Naive thymus-derived CD8-positive, alpha-beta T cell (primary cell): ENCODE results near the gene MIER3. TPM values are rescaled to one million over a fixed set of nuclear protein-coding genes. Genes with fewer than 3 reads are reported as not detected.

Experiments used
- ATAC-seq, 2 donors: fragments of 150-1000 bp; cut with Tn5 transposase in 1 of 2; sonication (Bioruptor Pico), chemical (Tn5 transposase) in 1 of 2; 1 replicate in 1 of 2; 2 replicates in 1 of 2; pipeline ENCODE4 v1.10.0; 2021; ENCODE audit warnings: mild to moderate bottlenecking in 2 of 2, moderate library complexity in 2 of 2
- POLR2A ChIA-PET: fragments of 350-600 bp; sonication (Branson Sonifier 250); formaldehyde crosslinking; loops from one replicate; lab custom pipeline; 2021; ENCODE audit warnings: antibody characterized with exemption; lab: Charles Lee
- DNase-seq, 10 donors: peaks; one replicate each; pipeline versions ENCODE4 v3.0.0 to v3.0.0-alpha.2; 2020 to 2022
- H3K27ac Mint-ChIP-seq, 10 donors: one replicate each; pipeline ENCODE4 v1.8.0; 2020 to 2022; ENCODE audit warnings: mild to moderate bottlenecking in 10 of 10, mixed read lengths in 10 of 10, moderate library complexity in 4 of 10, inconsistent platforms in 1 of 10
- H3K27me3 Mint-ChIP-seq, 5 donors: one replicate each; pipeline ENCODE4 v1.8.0; 2021 to 2022; ENCODE audit warnings: mixed read lengths in 5 of 5
- H3K36me3 Mint-ChIP-seq, 3 donors: one replicate each; pipeline ENCODE4 v1.8.0; 2020 to 2022; ENCODE audit warnings: mixed read lengths in 3 of 3, mild to moderate bottlenecking in 2 of 3, inconsistent platforms in 1 of 3
- H3K4me1 Mint-ChIP-seq, 4 donors: one replicate each; pipeline ENCODE4 v1.8.0; 2021 to 2022; ENCODE audit warnings: mixed read lengths in 4 of 4
- H3K4me3 Mint-ChIP-seq, 10 donors: one replicate each; pipeline ENCODE4 v1.8.0; 2020 to 2022; ENCODE audit warnings: mild to moderate bottlenecking in 10 of 10, mixed read lengths in 10 of 10, moderate library complexity in 6 of 10, inconsistent platforms in 1 of 10
- H3K9me3 Mint-ChIP-seq, 9 donors: one replicate each; pipeline ENCODE4 v1.8.0; 2020 to 2022; ENCODE audit warnings: mixed read lengths in 9 of 9, mild to moderate bottlenecking in 3 of 9, inconsistent platforms in 1 of 9, moderate library complexity in 1 of 9
- polyA plus RNA-seq, 3 donors: library from polyadenylated mRNA; unstranded; fragments of 300-500 nt; fragmentation: Illumina TruSeq; gene quantifications; one replicate each; pipeline ENCODE4 v1.2.3, GENCODE V29; 2021
- total RNA-seq, 8 experiments: library from RNA in 2 of 8; stranded (reverse) in 2 of 8; gene quantifications; one replicate each; pipeline ENCODE4 v1.2.3 and lab custom pipeline; 2021 to 2026

MIER3 gene
- total and polyA plus RNA-seq, 5 experiments from 2014 or later, result 3.8 to 37.1 (median 10.3) TPM

GRCh38 chr5:56951126-56951945 lies 587 bp downstream of the MIER3 start:
- peak; percentile 22 to 39 for ATAC-seq
- Mint-ChIP-seq H3K27me3 (peaks cover 0 to 18% (median 7%) of the 10 kb centered on the region in 5 donors), H3K36me3 (peaks cover 0 to 14% (median 2%) of the 10 kb centered on the region in 3 donors), H3K9me3 (no peaks in the 10 kb centered on the region), H3K4me1 (peaks cover 11 to 36% (median 23%) of the 10 kb centered on the region in 4 donors), H3K4me3 (peak overlapping the region; percentile 91 to 97 (median 95)), H3K27ac (peak overlapping the region; percentile 78 to 94 (median 92))
- POLR2A ChIA-PET, result interaction anchor here (0.5 to 1.6 kb wide), 6 partner anchors 41 to 1242 kb away, joined by 3 to 15 read pairs (median 4); partner anchors contain the start of genes GPBP1 and SETD9
- DNase-seq, result peak in 6 of 10 donors; percentile 1 to 32 (median 20)

DNA sequence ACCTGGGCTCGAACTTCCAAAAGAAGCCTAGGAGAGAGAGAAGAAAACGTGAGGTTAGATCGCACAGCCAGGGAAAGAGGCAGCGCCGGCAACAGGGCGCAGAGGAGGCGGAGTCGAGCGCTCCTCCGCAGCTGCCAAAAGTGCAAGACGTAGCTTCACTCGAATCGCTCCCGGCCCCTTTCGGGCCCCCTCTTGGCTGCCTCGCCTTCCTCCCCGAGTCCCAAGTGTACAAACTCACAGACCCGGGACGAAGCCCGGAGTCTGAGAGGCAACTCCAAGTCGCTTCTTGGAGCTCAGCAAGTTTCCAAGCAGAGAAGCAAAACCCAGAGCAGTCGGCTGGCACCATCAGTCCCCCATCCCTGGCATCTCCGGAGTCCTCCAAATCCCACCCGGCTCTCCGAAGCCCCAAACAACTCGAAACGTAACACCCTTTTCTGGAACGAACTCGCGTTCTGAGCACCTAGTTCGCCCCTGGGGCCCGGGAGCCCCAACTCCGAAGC lies 1.2 kb downstream of the MIER3 start:
- H3K27me3 Mint-ChIP-seq, result peaks cover 0 to 17% (median 7%) of the 10 kb centered on the region in 5 donors
- ATAC-seq, result peak; percentile 53 to 55
- POLR2A ChIA-PET, result interaction anchor here (0.5 to 1.6 kb wide), 6 partner anchors 41 to 1241 kb away, joined by 3 to 15 read pairs (median 4); partner anchors contain the start of genes GPBP1 and SETD9
- peak overlapping the region; percentile 78 to 94 (median 92) for H3K27ac Mint-ChIP-seq
- H3K9me3 Mint-ChIP-seq, result no peaks in the 10 kb centered on the region
- H3K4me1 Mint-ChIP-seq, result peaks cover 11 to 36% (median 23%) of the 10 kb centered on the region in 4 donors
- peak overlapping the region; percentile 91 to 97 (median 95) for H3K4me3 Mint-ChIP-seq
- peaks cover 0 to 21% (median 2%) of the 10 kb centered on the region in 3 donors for H3K36me3 Mint-ChIP-seq
- peak; percentile 20 to 68 (median 41) for DNase-seq

- H3K9me3 Mint-ChIP-seq, result no peaks in the 10 kb centered on the region
- POLR2A ChIA-PET, result no interaction called here
- no peak for ATAC-seq
- DNase-seq, result no peak
- peak overlapping the region in 1 of 10 donors; percentile 32 for H3K27ac Mint-ChIP-seq
- peaks cover 13 to 30% (median 21%) of the 10 kb centered on the region in 4 donors for H3K4me1 Mint-ChIP-seq
- H3K27me3 Mint-ChIP-seq, result no peaks in the 10 kb centered on the region
- peaks cover 8 to 53% (median 14%) of the 10 kb centered on the region in 3 donors for H3K36me3 Mint-ChIP-seq
- no peak overlapping the region for H3K4me3 Mint-ChIP-seq
Measured at GRCh38 chr5:56947052-56947451, 4.9 kb downstream of the MIER3 start.

DNA sequence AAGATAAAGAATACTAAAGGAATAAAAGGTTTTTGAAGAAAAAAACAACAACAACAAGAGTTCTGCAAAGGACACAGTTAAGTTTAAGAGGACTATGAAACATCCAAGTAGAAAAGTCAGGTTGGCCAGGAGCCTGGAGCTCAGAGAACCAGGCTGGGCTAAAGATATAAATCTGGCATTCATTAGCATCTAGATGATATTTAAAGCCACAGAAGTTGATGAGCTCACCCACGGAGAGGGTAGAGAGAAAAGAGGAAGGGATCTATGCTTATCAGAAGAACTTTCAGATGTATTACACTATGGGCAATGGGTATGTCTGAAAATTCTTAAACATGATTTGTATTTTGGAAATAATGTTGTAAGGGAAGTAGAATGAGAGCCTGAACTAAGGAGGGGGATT lies 9.9 kb downstream of the MIER3 start:
- Mint-ChIP-seq H3K27me3 (no peaks in the 10 kb centered on the region), H3K9me3 (no peaks in the 10 kb centered on the region), H3K4me1 (peaks cover 0 to 13% (median 12%) of the 10 kb centered on the region in 4 donors), H3K4me3 (no peak overlapping the region), H3K27ac (peak overlapping the region in 2 of 10 donors; percentile 47 to 55), H3K36me3 (peaks cover 10 to 90% (median 29%) of the 10 kb centered on the region in 3 donors)
- POLR2A ChIA-PET, result no interaction called here
- DNase-seq (no peak), ATAC-seq (no peak)

GRCh38 chr5:56938858-56939257 lies 13.1 kb downstream of the MIER3 start:
- DNase-seq (no peak), ATAC-seq (no peak)
- peaks cover 0 to 13% (median 11%) of the 10 kb centered on the region in 4 donors for H3K4me1 Mint-ChIP-seq
- H3K36me3 Mint-ChIP-seq, result peaks cover 9 to 91% (median 32%) of the 10 kb centered on the region in 3 donors
- H3K27ac Mint-ChIP-seq, result no peak overlapping the region
- POLR2A ChIA-PET, result no interaction called here
- H3K4me3 Mint-ChIP-seq, result no peak overlapping the region
- H3K9me3 Mint-ChIP-seq, result no peaks in the 10 kb centered on the region
- no peaks in the 10 kb centered on the region for H3K27me3 Mint-ChIP-seq

- DNase-seq (no peak), ATAC-seq (no peak)
- Mint-ChIP-seq H3K27me3 (no peaks in the 10 kb centered on the region), H3K36me3 (peaks cover 0 to 78% (median 21%) of the 10 kb centered on the region in 3 donors), H3K4me1 (peaks cover 0 to 1% (median 0%) of the 10 kb centered on the region in 4 donors), H3K4me3 (no peak overlapping the region), H3K9me3 (no peaks in the 10 kb centered on the region), H3K27ac (no peak overlapping the region)
- POLR2A ChIA-PET, result no interaction called here
Measured at GRCh38 chr5:56934325-56934724, 17.6 kb downstream of the MIER3 start.

DNA sequence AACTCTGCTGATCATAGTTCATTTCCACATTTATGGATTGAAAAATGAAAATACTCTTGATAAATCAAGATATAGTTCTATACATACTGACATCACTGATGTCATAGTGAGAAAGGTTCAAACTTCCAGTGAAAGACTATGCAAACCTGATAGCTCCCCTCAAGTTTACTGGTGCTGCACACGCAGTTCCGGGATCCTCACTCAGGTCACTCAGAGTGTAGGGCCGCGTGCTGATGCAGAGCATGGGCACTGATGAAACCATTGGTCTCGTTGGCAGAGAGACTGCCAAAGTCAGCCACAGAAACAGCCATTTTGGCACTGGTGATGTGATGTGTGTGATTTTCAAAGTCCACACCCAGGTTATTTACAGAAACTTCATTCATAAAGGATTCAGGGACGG lies 29.0 kb downstream of the MIER3 start:
- POLR2A ChIA-PET, result interaction anchor here (1.0 kb wide), 1 partner anchor 12 kb away, joined by 3 read pairs; no protein-coding TSS in a partner anchor
- H3K4me1 Mint-ChIP-seq, result peaks cover 0 to 6% (median 2%) of the 10 kb centered on the region in 4 donors
- no peak overlapping the region for H3K27ac Mint-ChIP-seq
- no peak overlapping the region for H3K4me3 Mint-ChIP-seq
- ATAC-seq, result no peak
- no peak for DNase-seq
- no peaks in the 10 kb centered on the region for H3K27me3 Mint-ChIP-seq
- H3K9me3 Mint-ChIP-seq, result no peaks in the 10 kb centered on the region
- H3K36me3 Mint-ChIP-seq, result peaks cover 0 to 66% (median 11%) of the 10 kb centered on the region in 3 donors

DNA sequence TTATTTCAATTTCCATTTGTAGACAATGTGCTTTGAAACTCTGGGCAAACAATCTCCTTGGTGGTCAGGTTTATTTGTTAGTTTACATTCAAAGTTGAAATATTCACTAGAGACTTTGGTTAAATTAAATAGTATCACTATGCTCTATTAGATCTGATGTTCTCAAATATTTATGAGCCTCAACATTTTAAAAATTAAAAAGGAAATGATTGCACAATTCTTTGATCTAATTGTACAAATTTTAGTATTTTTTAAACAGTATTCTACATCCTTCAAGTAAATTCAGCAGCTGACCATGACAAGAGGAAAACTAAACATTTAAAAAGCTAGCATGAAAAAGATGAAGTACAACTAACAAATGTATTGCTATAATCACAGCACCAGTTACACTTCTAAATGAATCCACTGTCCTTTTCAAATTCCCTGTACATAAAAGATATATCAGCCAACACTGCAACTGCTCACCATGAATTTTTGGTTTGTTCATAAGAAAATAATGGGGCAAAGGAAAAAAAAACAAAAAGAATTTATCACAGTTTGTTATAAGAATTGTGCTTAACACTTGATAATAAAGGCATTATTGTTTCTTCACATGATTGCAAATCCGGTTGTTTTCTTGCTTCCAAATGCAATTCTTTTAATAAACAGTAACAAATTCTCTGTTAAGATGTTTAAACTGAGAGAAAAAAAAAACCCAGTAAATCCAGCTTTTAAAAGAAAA lies 31.8 kb downstream of the MIER3 start:
- Mint-ChIP-seq H3K4me1 (peaks cover 0 to 8% (median 2%) of the 10 kb centered on the region in 4 donors), H3K36me3 (peaks cover 0 to 47% (median 10%) of the 10 kb centered on the region in 3 donors), H3K4me3 (no peak overlapping the region), H3K27ac (no peak overlapping the region), H3K9me3 (no peaks in the 10 kb centered on the region), H3K27me3 (no peaks in the 10 kb centered on the region)
- DNase-seq, result no peak
- POLR2A ChIA-PET, result no interaction called here
- ATAC-seq, result no peak

- no peak for ATAC-seq
- Mint-ChIP-seq H3K27ac (peak overlapping the region in 2 of 10 donors; percentile 50 to 60), H3K36me3 (peaks cover 0 to 32% (median 10%) of the 10 kb centered on the region in 3 donors), H3K27me3 (no peaks in the 10 kb centered on the region), H3K4me3 (no peak overlapping the region), H3K4me1 (peaks cover 0 to 8% (median 2%) of the 10 kb centered on the region in 4 donors), H3K9me3 (no peaks in the 10 kb centered on the region)
- POLR2A ChIA-PET, result interaction anchor here (0.5 kb wide), 1 partner anchor 259 kb away, joined by 3 read pairs; no protein-coding TSS in a partner anchor
- DNase-seq, result no peak
Measured at GRCh38 chr5:56918054-56918453, 33.9 kb downstream of the MIER3 start.

DNA sequence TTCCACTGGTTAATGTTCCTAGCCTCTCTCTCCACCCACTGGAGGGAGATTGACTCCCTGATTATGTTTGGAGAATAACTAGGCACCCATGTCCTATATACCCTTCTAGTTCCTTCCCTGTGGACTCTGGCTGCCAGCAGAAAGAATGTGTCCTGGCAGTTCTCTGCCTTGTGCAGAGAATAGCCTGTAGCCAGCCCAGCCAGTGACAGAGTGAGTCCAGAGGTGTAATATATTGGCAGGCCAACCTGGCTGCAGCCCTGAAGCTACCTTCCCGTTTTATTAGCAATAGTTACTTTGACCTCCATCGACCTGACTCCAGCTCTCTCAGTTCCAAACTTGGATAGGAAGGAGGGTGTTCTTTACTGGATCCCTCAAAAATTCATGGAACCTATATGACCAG lies 34.4 kb downstream of the MIER3 start:
- POLR2A ChIA-PET, result no interaction called here
- H3K27ac Mint-ChIP-seq, result peak overlapping the region in 2 of 10 donors; percentile 1 to 16

GRCh38 chr5:56914678-56915077 lies 37.2 kb downstream of the MIER3 start:
- peaks cover 7 to 12% (median 11%) of the 10 kb centered on the region in 4 donors for H3K4me1 Mint-ChIP-seq
- H3K27me3 Mint-ChIP-seq, result no peaks in the 10 kb centered on the region
- H3K9me3 Mint-ChIP-seq, result no peaks in the 10 kb centered on the region
- H3K4me3 Mint-ChIP-seq, result no peak overlapping the region
- no peak overlapping the region for H3K27ac Mint-ChIP-seq
- no peak for ATAC-seq
- H3K36me3 Mint-ChIP-seq, result peaks cover 0 to 12% (median 5%) of the 10 kb centered on the region in 3 donors
- no peak for DNase-seq
- POLR2A ChIA-PET, result no interaction called here

More for the DNA sequence above, 34.4 kb downstream of the MIER3 start:
- H3K9me3 Mint-ChIP-seq, result no peaks in the 10 kb centered on the region
- ATAC-seq, result no peak
- no peaks in the 10 kb centered on the region for H3K27me3 Mint-ChIP-seq
- no peak overlapping the region for H3K4me3 Mint-ChIP-seq
- H3K4me1 Mint-ChIP-seq, result peaks cover 0 to 5% (median 1%) of the 10 kb centered on the region in 4 donors
- H3K36me3 Mint-ChIP-seq, result peaks cover 0 to 27% (median 5%) of the 10 kb centered on the region in 3 donors
- DNase-seq, result no peak

DNA sequence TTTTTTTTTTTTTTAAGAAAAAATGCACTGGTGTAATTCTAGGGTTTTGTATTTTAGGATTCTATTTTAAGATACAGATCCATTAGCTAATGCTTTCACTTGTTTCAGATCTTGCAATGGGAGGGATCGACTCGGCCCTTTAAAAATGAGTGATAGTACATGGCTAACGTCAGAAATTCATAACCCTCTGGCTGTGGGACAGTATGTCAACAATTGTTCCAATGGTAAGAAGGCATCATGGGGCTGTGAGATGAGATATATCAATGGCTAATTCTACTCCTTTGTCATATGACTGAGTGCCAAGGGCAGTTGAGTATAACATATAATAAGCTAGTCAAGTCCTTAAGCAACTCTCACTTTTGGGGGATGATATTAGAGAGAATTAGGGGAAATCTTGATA lies 38.2 kb downstream of the MIER3 start:
- Mint-ChIP-seq H3K27ac (no peak overlapping the region), H3K4me3 (no peak overlapping the region), H3K4me1 (peaks cover 10 to 16% (median 14%) of the 10 kb centered on the region in 4 donors), H3K36me3 (peaks cover 0 to 12% (median 5%) of the 10 kb centered on the region in 3 donors), H3K9me3 (no peaks in the 10 kb centered on the region), H3K27me3 (no peaks in the 10 kb centered on the region)
- ATAC-seq, result no peak
- DNase-seq, result no peak
- POLR2A ChIA-PET, result interaction anchor here (0.7 kb wide), 1 partner anchor 975 kb away, joined by 4 read pairs; no protein-coding TSS in a partner anchor
